ENCODE measurements around the gene PRKD1. TPM values are rescaled to one million over a fixed set of nuclear protein-coding genes. Genes with fewer than 3 reads are reported as not detected.

PRKD1 gene
- total and polyA plus RNA-seq, 11 donors = 0.99 to 8.8 (median 3.6) TPM

DNA sequence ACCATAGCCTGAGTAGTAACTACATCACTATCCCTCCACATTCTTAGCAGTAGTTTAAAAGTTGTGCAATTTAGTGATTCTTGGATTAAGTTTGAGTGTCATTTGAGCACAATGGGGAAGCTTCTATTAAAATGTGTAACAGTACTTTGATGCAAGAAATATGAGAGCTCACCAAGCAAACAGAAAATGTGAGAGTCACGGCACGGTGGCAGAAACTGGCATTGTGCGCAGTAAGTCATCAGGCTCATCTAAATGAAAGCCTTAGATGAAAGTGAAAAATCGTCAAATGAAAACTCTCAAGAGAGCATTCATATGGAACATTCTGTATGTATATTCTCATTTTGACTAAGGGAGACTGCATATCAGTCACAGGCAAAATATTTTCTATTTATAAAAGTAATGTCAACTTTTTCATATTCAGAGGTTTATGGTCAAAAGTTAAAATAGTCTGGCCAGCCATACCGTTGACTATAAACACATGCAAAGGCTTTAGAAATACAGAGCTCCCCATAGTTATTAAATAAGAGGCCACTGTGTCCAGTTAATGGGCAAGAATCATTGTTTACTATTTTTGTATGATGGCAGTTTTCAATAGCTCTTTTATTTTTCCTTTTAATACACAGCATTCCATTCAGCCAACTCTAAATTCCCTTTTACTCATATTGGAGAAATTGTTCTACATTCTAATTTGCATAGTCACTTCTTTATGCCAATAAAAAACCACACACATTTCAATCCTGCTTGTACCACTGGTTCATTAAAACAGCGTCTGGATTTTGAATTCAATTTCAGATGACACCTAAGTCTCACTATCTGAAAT lies 167.9 kb downstream of the PRKD1 start:
- DNase-seq = no peak
- Histone ChIP-seq H3K27ac (no peak overlapping the region), H3K36me3 (no peaks in the 10 kb centered on the region), H3K4me3 (no peak overlapping the region), H3K27me3 (no peaks in the 10 kb centered on the region), H3K4me1 (peaks cover 0 to 11% (median 0%) of the 10 kb centered on the region in 12 donors), H3K9me3 (peaks cover 0 to 5% (median 0%) of the 10 kb centered on the region in 12 donors)
- TF ChIP-seq, protein P1, sequence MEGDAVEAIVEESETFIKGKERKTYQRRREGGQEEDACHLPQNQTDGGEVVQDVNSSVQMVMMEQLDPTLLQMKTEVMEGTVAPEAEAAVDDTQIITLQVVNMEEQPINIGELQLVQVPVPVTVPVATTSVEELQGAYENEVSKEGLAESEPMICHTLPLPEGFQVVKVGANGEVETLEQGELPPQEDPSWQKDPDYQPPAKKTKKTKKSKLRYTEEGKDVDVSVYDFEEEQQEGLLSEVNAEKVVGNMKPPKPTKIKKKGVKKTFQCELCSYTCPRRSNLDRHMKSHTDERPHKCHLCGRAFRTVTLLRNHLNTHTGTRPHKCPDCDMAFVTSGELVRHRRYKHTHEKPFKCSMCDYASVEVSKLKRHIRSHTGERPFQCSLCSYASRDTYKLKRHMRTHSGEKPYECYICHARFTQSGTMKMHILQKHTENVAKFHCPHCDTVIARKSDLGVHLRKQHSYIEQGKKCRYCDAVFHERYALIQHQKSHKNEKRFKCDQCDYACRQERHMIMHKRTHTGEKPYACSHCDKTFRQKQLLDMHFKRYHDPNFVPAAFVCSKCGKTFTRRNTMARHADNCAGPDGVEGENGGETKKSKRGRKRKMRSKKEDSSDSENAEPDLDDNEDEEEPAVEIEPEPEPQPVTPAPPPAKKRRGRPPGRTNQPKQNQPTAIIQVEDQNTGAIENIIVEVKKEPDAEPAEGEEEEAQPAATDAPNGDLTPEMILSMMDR (IDR thresholded peaks at IDR 0.05) = no peak
- TF ChIP-seq POLR2A (IDR thresholded peaks at IDR 0.05) = no peak
- intact Hi-C loops (cut with DNase I) = no loop called here
- 87 to 94% (median 92%) methylated on average over 6 of the region's 6 CpGs for WGBS, 4 donors
- ATAC-seq = no peak

DNA sequence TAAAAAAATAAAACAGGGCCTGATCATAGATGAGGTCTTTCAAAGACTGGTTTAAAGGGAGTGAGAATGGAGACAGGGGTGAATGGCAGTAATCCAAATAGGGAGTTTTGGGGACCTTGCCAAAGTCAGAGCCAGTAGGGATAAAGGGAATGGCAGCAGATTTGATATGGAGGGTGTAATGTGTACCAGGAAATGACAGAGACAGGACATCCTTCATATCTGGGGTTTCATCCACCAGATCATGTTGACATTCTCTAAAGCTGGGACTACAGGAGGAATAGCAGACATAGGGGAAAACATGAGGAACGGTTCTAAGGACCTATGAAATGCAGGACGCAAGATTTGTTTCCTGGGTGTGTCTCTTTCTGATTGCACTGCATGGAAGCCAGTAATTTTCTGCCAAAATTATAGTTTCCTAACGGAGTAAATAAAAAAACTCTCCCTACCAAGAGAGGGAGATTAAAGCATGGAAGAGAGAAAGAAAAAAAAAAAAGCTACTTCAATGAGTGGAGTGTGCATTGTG lies 169.9 kb downstream of the PRKD1 start:
- Histone ChIP-seq H3K9me3 (no peaks in the 10 kb centered on the region), H3K4me1 (peaks cover 0 to 11% (median 0%) of the 10 kb centered on the region in 12 donors), H3K4me3 (no peak overlapping the region), H3K27me3 (no peaks in the 10 kb centered on the region), H3K27ac (no peak overlapping the region), H3K36me3 (no peaks in the 10 kb centered on the region)
- intact Hi-C loops (cut with DNase I) = no loop called here
- TF ChIP-seq, protein P1 (IDR thresholded peaks at IDR 0.05) = no peak
- TF ChIP-seq POLR2A (IDR thresholded peaks at IDR 0.05) = no peak
- DNase-seq (no peak), ATAC-seq (no peak)
- WGBS, 4 donors = 49 to 65% (median 60%) methylated on average over 3 of the region's 3 CpGs

DNA sequence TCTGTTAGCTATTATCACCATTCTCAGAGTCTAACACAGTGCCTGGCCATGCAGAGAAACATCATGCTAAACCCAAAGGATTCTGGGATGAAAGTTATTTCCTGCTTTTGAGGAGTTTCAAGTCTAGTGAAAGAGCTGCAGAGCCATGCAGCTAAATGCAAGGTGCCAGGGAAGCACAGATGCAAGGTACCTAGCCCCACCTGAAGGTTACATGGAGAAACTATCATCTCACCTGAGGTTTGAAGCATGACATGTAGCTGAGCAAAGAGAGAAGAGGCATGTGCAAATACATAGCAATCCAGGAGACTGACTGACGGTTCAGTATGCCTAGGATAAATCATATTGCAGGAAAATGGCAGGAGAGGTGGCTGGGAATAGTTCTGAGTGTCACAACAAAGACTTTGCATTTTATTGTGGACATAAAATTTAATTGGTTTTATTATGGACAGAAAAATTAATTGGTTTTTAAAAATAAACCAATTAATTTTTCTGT lies 170.4 kb downstream of the PRKD1 start:
- Histone ChIP-seq H3K27ac (no peak overlapping the region), H3K4me1 (peaks cover 0 to 11% (median 0%) of the 10 kb centered on the region in 12 donors), H3K27me3 (no peaks in the 10 kb centered on the region), H3K36me3 (no peaks in the 10 kb centered on the region), H3K9me3 (no peaks in the 10 kb centered on the region), H3K4me3 (no peak overlapping the region)
- WGBS, 4 donors = 94 to 100% (median 99%) methylated on average over 1 of the region's 1 CpG
- intact Hi-C loops (cut with DNase I) = no loop called here
- TF ChIP-seq, protein P1 (IDR thresholded peaks at IDR 0.05) = no peak
- TF ChIP-seq POLR2A (IDR thresholded peaks at IDR 0.05) = no peak
- ATAC-seq (no peak), DNase-seq (no peak)

DNA sequence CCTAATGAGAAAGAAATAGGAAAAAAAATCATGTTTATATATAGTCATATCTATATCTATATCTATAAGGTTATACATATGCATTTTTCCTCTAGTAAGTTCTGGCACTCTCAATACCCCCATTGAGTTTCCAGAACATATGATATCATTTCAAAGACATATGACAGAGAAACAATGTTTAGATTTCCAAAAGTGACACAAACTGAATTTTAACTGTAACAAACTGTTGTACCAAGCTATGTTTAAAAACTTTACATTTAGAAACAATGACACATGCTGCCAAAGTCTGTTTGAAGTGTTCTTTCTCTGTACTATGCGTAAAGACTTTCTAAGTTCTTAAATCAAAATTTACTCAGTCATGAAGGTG lies 171.6 kb downstream of the PRKD1 start:
- no peak overlapping the region for H3K27ac ChIP-seq
- intact Hi-C loops (cut with DNase I) = no loop called here
- TF ChIP-seq, protein P1 (IDR thresholded peaks at IDR 0.05) = no peak
- no peak for TF ChIP-seq POLR2A (IDR thresholded peaks at IDR 0.05)
- peaks cover 0 to 4% (median 0%) of the 10 kb centered on the region in 12 donors for H3K9me3 ChIP-seq
- WGBS, 4 donors = 96 to 100% (median 99%) methylated on average over 1 of the region's 1 CpG
- no peak for ATAC-seq
- no peaks in the 10 kb centered on the region for H3K27me3 ChIP-seq
- H3K36me3 ChIP-seq = no peaks in the 10 kb centered on the region
- peaks cover 0 to 11% (median 0%) of the 10 kb centered on the region in 12 donors for H3K4me1 ChIP-seq
- no peak for DNase-seq
- H3K4me3 ChIP-seq = no peak overlapping the region
